Sigmoid colon (tissue), 4 donors: ENCODE results near the gene TBXA2R.

Experiments
- CTCF ChIP-seq, 4 experiments: fragments of 450-650 bp in 3 of 4; fragments of 200-600 bp in 1 of 4; IDR thresholded peaks; one replicate each; pipeline ENCODE4 v1.5.1; 2016 to 2019; ENCODE audit warnings: antibody characterized with exemption in 4 of 4, mild to moderate bottlenecking in 3 of 4, moderate library complexity in 2 of 4
- EP300 ChIP-seq, 4 donors: sonication (generic); formaldehyde crosslinking; IDR thresholded peaks; one replicate each; pipeline ENCODE4 v1.6.1; 2017; ENCODE audit warnings: antibody characterized with exemption in 4 of 4

- TF ChIP-seq CTCF (IDR thresholded peaks at IDR 0.05) (no peak), EP300 (IDR thresholded peaks at IDR 0.05) (no peak)
Observed at GRCh38 chr19:3591876-3592613, 14.6 kb downstream of the TBXA2R start.
